22Rv1 (cell line): Measurements from ENCODE around the gene NDRG2.

Experiments
- CTCF ChIP-seq: fragments of 450-650 bp; IDR thresholded peaks from 2 replicates; pipeline ENCODE4 v1.5.1; 2017; ENCODE audit warnings: mild to moderate bottlenecking
- ZFX ChIP-seq: fragments of 450-650 bp; IDR thresholded peaks from 2 replicates; pipeline ENCODE4 v1.6.1; 2017; ENCODE audit warnings: antibody characterized with exemption, borderline replicate concordance

GRCh38 chr14:21042918-21043317 is 18.1 kb upstream of the NDRG2 start:
- TF ChIP-seq CTCF = no peak
- no peak for TF ChIP-seq ZFX
